Prostate gland (tissue), 2 donors: ENCODE measurements around the gene SGCD. TPM values are rescaled to one million over a fixed set of nuclear protein-coding genes. Genes with fewer than 3 reads are reported as not detected.
A peak's percentile ranks its signal among the peaks of the same experiment; 100 is the strongest.

Source experiments
- DNase-seq: peaks from one replicate; pipeline ENCODE4 v3.0.0-alpha.2; 2019; ENCODE audit warnings: low spot score
- H3K27ac ChIP-seq, 2 donors: fragments of 200-600 bp; sonication (generic); 2 replicates each; pipeline ENCODE4 v1.5.1; 2017 to 2019
- H3K27me3 ChIP-seq: fragments of 200-600 bp; sonication (generic); replicated peaks from 2 replicates; pipeline ENCODE4 v1.5.1; 2019; ENCODE audit not compliant: insufficient read depth
- H3K36me3 ChIP-seq, 2 donors: fragments of 200-600 bp; sonication (generic); 1 replicate in 1 of 2; 2 replicates in 1 of 2; pipeline versions ENCODE4 v1.5.1 to v1.8.1; 2017 to 2019
- H3K4me1 ChIP-seq: fragments of 200-600 bp; sonication (generic); replicated peaks from 2 replicates; pipeline ENCODE4 v1.5.1; 2019
- H3K4me3 ChIP-seq, 2 donors: fragments of 200-600 bp; sonication (generic); 2 replicates each; pipeline ENCODE4 v1.5.1; 2017 to 2019
- H3K9me3 ChIP-seq: fragments of 200-600 bp; sonication (generic); 2 replicates; pipeline ENCODE4 v1.5.1; 2017
- CTCF ChIP-seq, 4 experiments: fragments of 200-600 bp in 2 of 4; fragments of 450-650 bp in 2 of 4; sonication (generic) in 2 of 4; IDR thresholded peaks; 1 replicate in 3 of 4; 2 replicates in 1 of 4; pipeline ENCODE4 v1.5.1; 2016 to 2019; ENCODE audit warnings: antibody characterized with exemption in 4 of 4, mild to moderate bottlenecking in 2 of 4, moderate library complexity in 2 of 4
- POLR2A ChIP-seq: fragments of 450-650 bp; IDR thresholded peaks from one replicate; pipeline ENCODE4 v1.6.1; 2016; ENCODE audit warnings: antibody characterized with exemption, mild to moderate bottlenecking
- POLR2AphosphoS5 ChIP-seq: sonication (generic); formaldehyde crosslinking; IDR thresholded peaks from one replicate; pipeline ENCODE4 v1.6.1; 2017; ENCODE audit warnings: antibody characterized with exemption
- WGBS: methylation state at CpG from one replicate; pipeline ENCODE4 v1.1.5; 2018; 5-methylcytosine and 5-hydroxymethylcytosine counted together
- intact Hi-C: fragments of 100-400 bp; cut with DNase I; formaldehyde crosslinking; loops from one replicate; pipeline ENCODE4 v1.14.2; 2022
- total RNA-seq, 2 donors: library from RNA; depleted of rRNA; stranded (reverse); fragments of >200 nt; gene quantifications; one replicate each; pipeline ENCODE4 v1.1.0, GENCODE V29; 2016

Gene SGCD
- total RNA-seq, 2 donors from 2014 or later: 3.2 to 3.6 TPM

GRCh38 chr5:156585999-156586398, 259.0 kb downstream of the SGCD start:
- intact Hi-C loops: no loop called here
- Histone ChIP-seq H3K36me3 (no peaks in the 10 kb centered on the region), H3K27ac (no peak overlapping the region), H3K4me1 (no peaks in the 10 kb centered on the region), H3K27me3 (no peaks in the 10 kb centered on the region), H3K4me3 (no peak overlapping the region), H3K9me3 (no peaks in the 10 kb centered on the region)
- WGBS: 87% methylated on average over 4 of the region's 4 CpGs
- TF ChIP-seq POLR2A: no peak
- TF ChIP-seq CTCF (IDR thresholded peaks at IDR 0.05): no peak
- TF ChIP-seq POLR2AphosphoS5: no peak
- DNase-seq: no peak

GRCh38 chr5:156587012-156587411, 260.0 kb downstream of the SGCD start:
- intact Hi-C loops: no loop called here
- WGBS: 35% methylated on average over 2 of the region's 2 CpGs

GRCh38 chr5:156588306-156588705, 261.3 kb downstream of the SGCD start:
- Histone ChIP-seq H3K4me3 (no peak overlapping the region), H3K27me3 (no peaks in the 10 kb centered on the region), H3K4me1 (no peaks in the 10 kb centered on the region), H3K27ac (no peak overlapping the region), H3K9me3 (no peaks in the 10 kb centered on the region), H3K36me3 (no peaks in the 10 kb centered on the region)
- 91% methylated on average over 2 of the region's 2 CpGs for WGBS
- intact Hi-C loops: no loop called here
- no peak for TF ChIP-seq POLR2AphosphoS5
- no peak for TF ChIP-seq POLR2A
- no peak for TF ChIP-seq CTCF (IDR thresholded peaks at IDR 0.05)
- DNase-seq: no peak

More at GRCh38 chr5:156587012-156587411, 260.0 kb downstream of the SGCD start:
- Histone ChIP-seq H3K9me3 (no peaks in the 10 kb centered on the region), H3K36me3 (no peaks in the 10 kb centered on the region), H3K27ac (no peak overlapping the region), H3K4me1 (no peaks in the 10 kb centered on the region), H3K27me3 (no peaks in the 10 kb centered on the region), H3K4me3 (no peak overlapping the region)
- TF ChIP-seq POLR2AphosphoS5: no peak
- no peak for DNase-seq

- WGBS: 37% methylated on average over 4 of the region's 4 CpGs
Measured at GRCh38 chr5:156589104-156589945, 262.4 kb downstream of the SGCD start.

GRCh38 chr5:156589946-156590216, 262.9 kb downstream of the SGCD start:
- intact Hi-C loops: no loop called here
- WGBS: 54% methylated on average over 4 of the region's 4 CpGs

More at GRCh38 chr5:156589104-156589945, 262.4 kb downstream of the SGCD start:
- no peak for DNase-seq
- no peaks in the 10 kb centered on the region for H3K27me3 ChIP-seq
- H3K9me3 ChIP-seq: no peaks in the 10 kb centered on the region
- intact Hi-C loops: no loop called here
- H3K36me3 ChIP-seq: no peaks in the 10 kb centered on the region
- H3K4me1 ChIP-seq: no peaks in the 10 kb centered on the region
- TF ChIP-seq POLR2A (no peak), POLR2AphosphoS5 (peak; percentile 8), CTCF (IDR thresholded peaks at IDR 0.05) (no peak)
- H3K4me3 ChIP-seq: no peak overlapping the region
- no peak overlapping the region for H3K27ac ChIP-seq

More at GRCh38 chr5:156589946-156590216, 262.9 kb downstream of the SGCD start:
- DNase-seq: no peak
- Histone ChIP-seq H3K4me3 (no peak overlapping the region), H3K4me1 (no peaks in the 10 kb centered on the region), H3K9me3 (no peaks in the 10 kb centered on the region), H3K27ac (no peak overlapping the region), H3K36me3 (no peaks in the 10 kb centered on the region), H3K27me3 (no peaks in the 10 kb centered on the region)
- TF ChIP-seq CTCF (IDR thresholded peaks at IDR 0.05) (no peak), POLR2A (no peak), POLR2AphosphoS5 (no peak)
